ENCODE results near the gene SAPCD1.
"Not testable (repeated sequence)": the region's sequence is repeated elsewhere in the genome, so short reads cannot be mapped to it uniquely, and the experiment has no call there.

Gene SAPCD1

GRCh38 chr6:31784098-31784925 is 21.9 kb downstream of the SAPCD1 start:
- DNase-seq (ENCODE audit: low read depth): no peak
- H3K4me3 ChIP-seq (ENCODE audit: low read depth, low read length): no peak overlapping the region
- TF ChIP-seq, protein P1, sequence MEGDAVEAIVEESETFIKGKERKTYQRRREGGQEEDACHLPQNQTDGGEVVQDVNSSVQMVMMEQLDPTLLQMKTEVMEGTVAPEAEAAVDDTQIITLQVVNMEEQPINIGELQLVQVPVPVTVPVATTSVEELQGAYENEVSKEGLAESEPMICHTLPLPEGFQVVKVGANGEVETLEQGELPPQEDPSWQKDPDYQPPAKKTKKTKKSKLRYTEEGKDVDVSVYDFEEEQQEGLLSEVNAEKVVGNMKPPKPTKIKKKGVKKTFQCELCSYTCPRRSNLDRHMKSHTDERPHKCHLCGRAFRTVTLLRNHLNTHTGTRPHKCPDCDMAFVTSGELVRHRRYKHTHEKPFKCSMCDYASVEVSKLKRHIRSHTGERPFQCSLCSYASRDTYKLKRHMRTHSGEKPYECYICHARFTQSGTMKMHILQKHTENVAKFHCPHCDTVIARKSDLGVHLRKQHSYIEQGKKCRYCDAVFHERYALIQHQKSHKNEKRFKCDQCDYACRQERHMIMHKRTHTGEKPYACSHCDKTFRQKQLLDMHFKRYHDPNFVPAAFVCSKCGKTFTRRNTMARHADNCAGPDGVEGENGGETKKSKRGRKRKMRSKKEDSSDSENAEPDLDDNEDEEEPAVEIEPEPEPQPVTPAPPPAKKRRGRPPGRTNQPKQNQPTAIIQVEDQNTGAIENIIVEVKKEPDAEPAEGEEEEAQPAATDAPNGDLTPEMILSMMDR (conservative IDR thresholded peaks at IDR 0.05; ENCODE audit: low read depth, low read length): no peak

DNA sequence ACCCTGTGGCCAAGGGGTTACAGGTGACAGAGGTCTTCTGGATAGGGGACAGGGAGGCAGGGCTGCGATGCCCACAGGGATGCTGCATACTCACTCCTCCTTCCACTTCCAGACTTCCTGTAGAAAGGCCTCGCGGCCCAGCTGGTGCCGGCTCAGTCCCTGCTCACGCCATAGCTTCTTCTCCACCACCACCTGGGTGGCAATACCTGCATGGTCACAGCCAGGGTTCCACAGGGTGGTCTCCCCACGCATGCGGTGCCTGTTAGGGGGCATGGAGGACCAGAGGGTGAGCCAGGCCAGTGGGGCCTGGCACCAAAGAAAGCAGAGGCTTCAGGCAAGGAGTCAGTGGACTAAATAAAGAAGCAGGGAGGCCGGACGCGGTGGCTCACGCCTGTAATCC is 23.0 kb downstream of the SAPCD1 start:
- TF ChIP-seq, protein P1 (conservative IDR thresholded peaks at IDR 0.05; ENCODE audit: low read depth, low read length): no peak
- no peak for DNase-seq (ENCODE audit: low read depth)
- H3K4me3 ChIP-seq (ENCODE audit: low read depth, low read length): no peak overlapping the region

GRCh38 chr6:31791324-31792089 is 29.1 kb downstream of the SAPCD1 start:
- peak; percentile 66 for DNase-seq (ENCODE audit: low read depth)
- TF ChIP-seq, protein P1 (conservative IDR thresholded peaks at IDR 0.05; ENCODE audit: low read depth, low read length): peak; percentile 80
- H3K4me3 ChIP-seq (ENCODE audit: low read depth, low read length): no peak overlapping the region

- no peak for DNase-seq (ENCODE audit: low read depth)
- H3K4me3 ChIP-seq (ENCODE audit: low read depth, low read length): no peak overlapping the region
- TF ChIP-seq, protein P1 (conservative IDR thresholded peaks at IDR 0.05; ENCODE audit: low read depth, low read length): no peak
Measured at GRCh38 chr6:31792090-31792374, 29.6 kb downstream of the SAPCD1 start.

- TF ChIP-seq, protein P1 (conservative IDR thresholded peaks at IDR 0.05; ENCODE audit: low read depth, low read length): no peak
- H3K4me3 ChIP-seq (ENCODE audit: low read depth, low read length): no peak overlapping the region
- peak; percentile 51 for DNase-seq (ENCODE audit: low read depth)
Measured at GRCh38 chr6:31792761-31793171, 30.3 kb downstream of the SAPCD1 start.

DNA sequence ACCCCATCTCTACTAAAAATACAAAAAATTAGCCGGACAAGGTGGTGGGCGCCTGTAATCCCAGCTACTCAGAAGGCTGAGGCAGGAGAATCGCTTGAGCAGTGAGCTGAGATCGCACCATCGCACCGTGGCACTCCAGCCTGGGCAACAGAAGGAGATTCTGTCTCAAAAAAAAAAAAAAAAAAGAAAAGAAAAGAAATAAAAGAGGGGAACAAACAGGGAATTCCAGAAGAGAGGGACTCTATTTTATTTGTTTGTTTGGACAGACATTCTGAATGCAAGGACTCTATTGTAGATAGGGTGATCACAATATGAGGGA is 31.4 kb downstream of the SAPCD1 start:
- H3K4me3 ChIP-seq (ENCODE audit: low read depth, low read length): peak overlapping the region; percentile 72
- not testable (repeated sequence) for DNase-seq (ENCODE audit: low read depth)

DNA sequence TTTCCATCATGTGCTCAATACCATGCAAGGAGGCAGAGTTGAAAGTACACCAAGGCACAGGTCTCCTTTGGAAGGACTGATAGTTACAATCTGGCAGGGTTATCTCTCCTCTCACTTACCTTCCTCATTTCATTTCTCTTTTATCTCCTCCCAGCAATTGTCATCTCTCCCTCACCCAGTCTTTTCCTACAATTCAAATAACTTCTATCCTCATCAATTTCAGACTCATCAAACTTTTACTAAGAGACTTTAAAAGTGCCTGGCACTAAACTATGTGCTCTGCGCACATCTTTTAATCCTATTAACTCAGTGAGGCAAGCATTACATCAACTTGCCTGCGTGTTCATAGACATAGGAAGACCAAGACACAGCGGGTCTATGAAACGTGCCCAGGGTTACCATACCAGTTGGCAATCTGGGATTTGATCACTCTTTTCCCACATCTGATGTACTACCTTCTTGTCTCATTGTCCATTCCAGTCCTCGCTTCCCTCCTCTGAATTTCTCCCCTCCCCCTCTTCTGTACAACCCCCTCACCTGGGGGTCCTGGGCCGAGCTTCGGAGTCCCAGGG is 31.9 kb downstream of the SAPCD1 start:
- peak overlapping the region; percentile 72 for H3K4me3 ChIP-seq (ENCODE audit: low read depth, low read length)
- DNase-seq (ENCODE audit: low read depth): peak; percentile 61
- TF ChIP-seq, protein P1 (conservative IDR thresholded peaks at IDR 0.05; ENCODE audit: low read depth, low read length): no peak
